GM18499 (cell line): ENCODE data around the gene NSMF.

Experiments
- ATAC-seq: cut with Tn5 transposase; IDR thresholded peaks from one replicate; pipeline ENCODE4 v1.9.1; 2021; ENCODE audit warnings: moderate number of reproducible peaks; ENCODE audit not compliant: insufficient read depth, unreplicated experiment

The NSMF gene

GRCh38 chr9:137459152-137459600 lies at the start of gene NSMF:
Gene NSMF (minus strand): TSS chr9:137459334. CDS start chr9:137459102, 232 bp downstream.
- no peak for ATAC-seq

- no peak for ATAC-seq
Measured at GRCh38 chr9:137506702-137507171, 47.6 kb upstream of the NSMF start.

GRCh38 chr9:137506274-137506673 lies 47.1 kb upstream of the NSMF start:
- ATAC-seq, result no peak

GRCh38 chr9:137505421-137506140 lies 46.4 kb upstream of the NSMF start:
- ATAC-seq, result no peak

GRCh38 chr9:137504432-137504777 lies 45.3 kb upstream of the NSMF start:
- no peak for ATAC-seq

- no peak for ATAC-seq
Measured at GRCh38 chr9:137502008-137502911, 43.1 kb upstream of the NSMF start.

GRCh38 chr9:137501457-137501856 lies 42.3 kb upstream of the NSMF start:
- no peak for ATAC-seq

GRCh38 chr9:137500666-137501397 lies 41.7 kb upstream of the NSMF start:
- ATAC-seq, result no peak

GRCh38 chr9:137499858-137500661 lies 40.9 kb upstream of the NSMF start:
- ATAC-seq, result no peak

GRCh38 chr9:137499416-137499815 lies 40.3 kb upstream of the NSMF start:
- no peak for ATAC-seq

GRCh38 chr9:137498720-137499150 lies 39.6 kb upstream of the NSMF start:
- ATAC-seq, result no peak

- ATAC-seq, result no peak
Measured at GRCh38 chr9:137497921-137498719, 39.0 kb upstream of the NSMF start.

GRCh38 chr9:137496601-137497375 lies 37.7 kb upstream of the NSMF start:
- no peak for ATAC-seq

- ATAC-seq, result no peak
Measured at GRCh38 chr9:137494550-137495351, 35.6 kb upstream of the NSMF start.

- ATAC-seq, result no peak
Measured at GRCh38 chr9:137494104-137494544, 35.0 kb upstream of the NSMF start.

GRCh38 chr9:137493364-137494103 lies 34.4 kb upstream of the NSMF start:
- no peak for ATAC-seq
